Astrocyte of the cerebellum (primary cell): ENCODE results near the gene CRIP3.

Experiments
- DNase-seq: peaks from one replicate; pipeline ENCODE4 v3.0.0-alpha.2; 2011; ENCODE audit warnings: low read depth
- H3K4me3 ChIP-seq: 2 replicates; pipeline ENCODE4 v1.5.1; 2011; ENCODE audit warnings: mild to moderate bottlenecking, low read depth, low read length, moderate library complexity
- in situ Hi-C: cut with HindIII; loops from 2 replicates; pipeline ENCODE4 v1.10.0; 2017; ENCODE audit warnings: low sequenced_read_pairs
- TF ChIP-seq, protein P1 (sequence below): IDR thresholded peaks from 2 replicates; pipeline ENCODE4 v1.5.1; 2012; ENCODE audit warnings: low read length, low read depth, moderate library complexity, mild to moderate bottlenecking; ENCODE audit errors: missing control alignments

The CRIP3 gene

GRCh38 chr6:43295456-43295855 is 13.2 kb downstream of the CRIP3 start:
- TF ChIP-seq, protein P1, sequence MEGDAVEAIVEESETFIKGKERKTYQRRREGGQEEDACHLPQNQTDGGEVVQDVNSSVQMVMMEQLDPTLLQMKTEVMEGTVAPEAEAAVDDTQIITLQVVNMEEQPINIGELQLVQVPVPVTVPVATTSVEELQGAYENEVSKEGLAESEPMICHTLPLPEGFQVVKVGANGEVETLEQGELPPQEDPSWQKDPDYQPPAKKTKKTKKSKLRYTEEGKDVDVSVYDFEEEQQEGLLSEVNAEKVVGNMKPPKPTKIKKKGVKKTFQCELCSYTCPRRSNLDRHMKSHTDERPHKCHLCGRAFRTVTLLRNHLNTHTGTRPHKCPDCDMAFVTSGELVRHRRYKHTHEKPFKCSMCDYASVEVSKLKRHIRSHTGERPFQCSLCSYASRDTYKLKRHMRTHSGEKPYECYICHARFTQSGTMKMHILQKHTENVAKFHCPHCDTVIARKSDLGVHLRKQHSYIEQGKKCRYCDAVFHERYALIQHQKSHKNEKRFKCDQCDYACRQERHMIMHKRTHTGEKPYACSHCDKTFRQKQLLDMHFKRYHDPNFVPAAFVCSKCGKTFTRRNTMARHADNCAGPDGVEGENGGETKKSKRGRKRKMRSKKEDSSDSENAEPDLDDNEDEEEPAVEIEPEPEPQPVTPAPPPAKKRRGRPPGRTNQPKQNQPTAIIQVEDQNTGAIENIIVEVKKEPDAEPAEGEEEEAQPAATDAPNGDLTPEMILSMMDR, result no peak
- in situ Hi-C loops, result no loop called here
- H3K4me3 ChIP-seq, result no peak overlapping the region
- no peak for DNase-seq

DNA sequence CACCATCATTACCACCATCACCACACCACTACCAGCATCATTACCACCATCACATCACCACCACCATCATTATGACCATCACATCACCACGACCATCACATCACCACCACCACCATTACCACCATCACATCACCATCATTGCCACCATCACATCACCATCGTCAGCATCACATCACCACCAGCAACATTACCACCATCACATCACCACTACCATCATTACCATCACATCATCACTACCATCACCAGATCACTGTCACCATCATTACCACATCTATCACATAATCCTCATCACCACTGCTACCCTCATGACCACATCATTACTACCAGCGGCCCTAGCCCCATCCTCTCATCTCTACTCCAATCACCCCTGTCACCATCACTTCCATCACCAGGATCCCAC is 14.1 kb downstream of the CRIP3 start:
- DNase-seq, result no peak
- TF ChIP-seq, protein P1, result no peak
- no peak overlapping the region for H3K4me3 ChIP-seq
- in situ Hi-C loops, result no loop called here

DNA sequence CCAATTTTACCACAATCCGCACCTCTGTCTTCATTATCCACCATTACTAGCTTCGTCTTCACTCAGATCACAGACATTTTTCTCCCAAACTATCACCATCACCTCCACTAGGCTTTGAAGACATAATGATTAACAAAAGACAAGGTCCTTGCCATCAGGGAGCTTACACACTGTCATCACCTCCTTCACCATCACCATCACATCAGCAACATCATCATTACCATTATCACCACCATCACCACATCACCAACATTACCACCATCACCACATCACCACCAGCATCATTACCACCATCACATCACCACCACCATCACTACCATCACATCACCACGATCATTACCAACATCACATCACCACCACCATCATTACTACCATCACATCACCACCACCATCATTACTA is 14.9 kb downstream of the CRIP3 start:
- TF ChIP-seq, protein P1, result no peak
- H3K4me3 ChIP-seq, result no peak overlapping the region
- DNase-seq, result no peak
- in situ Hi-C loops, result no loop called here

GRCh38 chr6:43292763-43293318 is 15.8 kb downstream of the CRIP3 start:
- H3K4me3 ChIP-seq, result no peak overlapping the region
- TF ChIP-seq, protein P1, result no peak
- in situ Hi-C loops, result no loop called here
- no peak for DNase-seq

- in situ Hi-C loops, result no loop called here
- TF ChIP-seq, protein P1, result no peak
Measured at GRCh38 chr6:43292341-43292740, 16.3 kb downstream of the CRIP3 start.

DNA sequence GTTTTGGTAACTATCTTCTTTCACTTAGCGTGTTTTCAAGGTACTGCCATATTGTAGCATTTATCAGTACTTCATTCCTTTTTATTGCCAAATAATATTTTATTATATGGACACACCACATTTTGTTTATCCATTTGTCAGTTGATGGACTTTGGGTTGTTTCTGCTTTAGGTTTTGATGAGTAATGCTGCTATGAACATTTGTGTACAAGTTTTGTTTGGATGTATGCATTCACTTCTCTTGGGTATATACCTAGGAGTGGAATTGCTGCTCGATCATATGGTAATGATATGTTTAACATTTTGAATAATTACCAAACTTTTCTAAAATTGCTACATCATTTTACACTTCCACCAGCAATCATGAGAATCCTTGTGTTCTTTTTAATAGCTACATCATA is 16.9 kb downstream of the CRIP3 start:
- TF ChIP-seq, protein P1, result no peak
- in situ Hi-C loops, result no loop called here
- H3K4me3 ChIP-seq, result no peak overlapping the region
- no peak for DNase-seq

More at GRCh38 chr6:43292341-43292740, 16.3 kb downstream of the CRIP3 start:
- H3K4me3 ChIP-seq, result no peak overlapping the region
- no peak for DNase-seq
